OCI-LY7 (cell line): Measurements from ENCODE around the gene SLC30A2. TPM values are rescaled to one million over a fixed set of nuclear protein-coding genes. Genes with fewer than 3 reads are reported as not detected.

Source experiments
- BruUV-seq: library from RNA; stranded (reverse); fragments of 400-500 nt; replicated peaks from 2 replicates; lab custom pipeline; 2021; lab: Mats Ljungman, UMichigan
- CTCF ChIA-PET: fragments of 300-600 bp; sonication (Branson Sonifier 250); formaldehyde crosslinking; loops from one replicate; lab custom pipeline; 2022; ENCODE audit warnings: antibody characterized with exemption; ENCODE audit not compliant: unreplicated experiment; lab: Charles Lee
- POLR2A ChIA-PET: fragments of 300-600 bp; sonication (Branson Sonifier 250); formaldehyde crosslinking; loops from one replicate; lab custom pipeline; 2022; ENCODE audit warnings: antibody characterized with exemption; lab: Charles Lee
- DNase-seq: peaks from one replicate; pipeline ENCODE4 v3.0.0-alpha.2; 2015; ENCODE audit warnings: low spot score
- H2AFZ ChIP-seq: fragments of 200-600 bp; sonication (generic), shearing (Covaris generic); 2 replicates; pipeline ENCODE4 v1.6.1; 2014; ENCODE audit warnings: mild to moderate bottlenecking, antibody characterized with exemption, low read length, moderate library complexity
- H3K27ac ChIP-seq: fragments of 200-600 bp; sonication (generic); 2 replicates; pipeline ENCODE4 v1.5.1; 2014; ENCODE audit warnings: mixed run types, low read depth, mild to moderate bottlenecking, moderate library complexity, low read length, inconsistent platforms; ENCODE audit not compliant: poor library complexity, severe bottlenecking
- H3K36me3 ChIP-seq: fragments of 200-600 bp; sonication (generic); 2 replicates; pipeline ENCODE4 v1.6.1; 2014; ENCODE audit warnings: mild to moderate bottlenecking, antibody characterized with exemption, low read length, moderate library complexity, mixed read lengths; ENCODE audit not compliant: insufficient read depth
- H3K4me1 ChIP-seq: fragments of 200-600 bp; sonication (generic); 2 replicates; pipeline ENCODE4 v1.5.1; 2014; ENCODE audit warnings: mild to moderate bottlenecking, low read length; ENCODE audit not compliant: insufficient read depth, poor library complexity, severe bottlenecking
- H3K4me2 ChIP-seq: fragments of 200-600 bp; sonication (generic); 2 replicates; pipeline ENCODE4 v1.6.1; 2014; ENCODE audit warnings: mild to moderate bottlenecking, low read length
- H3K4me3 ChIP-seq: fragments of 200-600 bp; sonication (generic); 2 replicates; pipeline ENCODE4 v1.5.1; 2014; ENCODE audit warnings: mild to moderate bottlenecking, low read depth, low read length; ENCODE audit not compliant: poor library complexity, severe bottlenecking
- H3K79me2 ChIP-seq: fragments of 200-600 bp; sonication (generic); 2 replicates; pipeline ENCODE4 v1.6.1; 2016; ENCODE audit warnings: low read depth, mild to moderate bottlenecking, low read length, moderate library complexity, mixed read lengths; ENCODE audit not compliant: insufficient read depth
- H3K9me2 ChIP-seq: fragments of 200-600 bp; sonication (generic); 2 replicates; pipeline ENCODE4 v1.6.1; 2016; ENCODE audit warnings: mild to moderate bottlenecking, low read length, mixed read lengths; ENCODE audit not compliant: insufficient read depth
- H3K9me3 ChIP-seq: fragments of 200-600 bp; sonication (generic); 2 replicates; pipeline ENCODE4 v1.6.1; 2014; ENCODE audit warnings: mild to moderate bottlenecking, mixed run types, low read length, mixed read lengths
- H4K20me1 ChIP-seq: fragments of 200-600 bp; sonication (generic); 2 replicates; pipeline ENCODE4 v1.6.1; 2014; ENCODE audit warnings: mild to moderate bottlenecking, antibody characterized with exemption, low read length, moderate library complexity, mixed read lengths; ENCODE audit not compliant: insufficient read depth
- EZH2phosphoT487 ChIP-seq: fragments of 200-600 bp; sonication (generic); IDR thresholded peaks from 2 replicates; pipeline ENCODE4 v1.6.1; 2018; ENCODE audit warnings: low read depth, borderline replicate concordance, mild to moderate bottlenecking, mixed run types, antibody characterized with exemption, low read length, moderate library complexity, mixed read lengths
- intact Hi-C: fragments of 100-400 bp; cut with micrococcal nuclease; formaldehyde crosslinking; loops from one replicate; pipeline ENCODE4 v1.10.0; 2022; ENCODE audit not compliant: unreplicated experiment
- total RNA-seq, 2 experiments: library from RNA; depleted of rRNA in 1 of 2; stranded (reverse); fragments of >200 nt in 1 of 2; shearing (Covaris generic) in 1 of 2; gene quantifications; 2 replicates each; pipeline ENCODE4 v1.2.3, GENCODE V29; 2014 to 2022
- TF ChIP-seq, protein P1 (sequence below): fragments of 200-600 bp; sonication (generic); conservative IDR thresholded peaks from 2 replicates; pipeline ENCODE4 v1.5.1; 2014; ENCODE audit warnings: mild to moderate bottlenecking, antibody characterized with exemption, low read length, moderate library complexity, mixed read lengths

SLC30A2 gene
- total RNA-seq, 2 experiments from 2014 or later = not detected

DNA sequence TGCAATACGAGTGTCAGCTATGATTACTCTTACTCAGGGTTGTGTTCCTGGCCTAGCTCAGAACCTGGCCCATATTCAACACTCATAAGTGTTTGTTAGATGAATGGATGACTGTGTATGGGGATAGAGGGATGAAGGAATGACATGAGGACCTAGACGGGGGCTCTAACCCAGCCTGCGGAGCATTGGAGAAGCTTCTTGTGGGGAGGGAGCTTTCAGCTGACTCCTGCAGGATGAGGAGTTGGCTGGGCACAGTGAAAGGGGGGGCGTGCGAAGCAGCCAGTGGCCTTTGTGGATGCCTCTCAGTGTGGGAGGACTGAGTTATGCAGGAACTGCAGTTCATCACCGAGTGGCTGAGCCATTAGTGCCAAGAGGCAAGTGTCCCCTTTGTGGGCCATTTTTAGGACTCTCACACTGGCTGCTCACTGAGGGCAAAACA is 25.6 kb downstream of the SLC30A2 start:
- BruUV-seq = no TSS peak
- CTCF ChIA-PET = interaction anchor here (0.5 kb wide), 1 partner anchor 16 kb away, joined by 4 read pairs; no protein-coding TSS in a partner anchor

DNA sequence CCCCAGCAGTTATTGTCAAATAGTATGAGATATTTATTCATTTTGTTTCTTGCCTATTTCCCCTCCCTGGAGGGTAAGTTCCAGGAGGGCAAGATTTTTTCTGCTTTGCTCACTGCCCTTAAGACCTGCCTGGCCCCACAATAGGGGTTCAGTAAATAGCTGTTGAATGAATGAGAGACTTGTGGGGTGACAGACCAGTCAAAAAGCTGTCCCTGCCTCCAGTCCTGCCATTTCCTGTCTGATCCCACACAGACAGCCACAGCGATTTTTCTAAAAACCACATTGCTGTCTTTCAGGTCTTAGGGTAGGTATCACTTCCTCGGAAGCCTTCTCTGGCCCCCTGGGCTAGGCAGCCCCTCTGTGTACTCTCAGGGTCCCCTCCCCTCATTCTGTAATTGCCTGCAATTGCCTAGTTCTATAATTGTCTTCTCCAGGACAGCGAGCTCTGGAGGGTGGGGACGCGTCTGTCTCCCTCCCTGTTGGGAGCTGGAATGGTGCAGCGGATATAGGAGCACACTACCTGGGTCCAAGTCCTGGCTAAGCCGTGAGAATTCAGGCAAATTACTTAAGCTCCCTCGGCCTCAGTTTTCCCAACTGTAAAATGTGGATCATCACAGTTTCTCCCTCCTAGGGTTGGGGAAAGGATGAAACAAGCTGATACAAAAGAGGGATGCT is 26.1 kb downstream of the SLC30A2 start:
- H3K9me2 ChIP-seq = no peaks in the 10 kb centered on the region
- CTCF ChIA-PET = interaction anchor here (0.5 kb wide), 1 partner anchor 17 kb away, joined by 4 read pairs; no protein-coding TSS in a partner anchor
- H4K20me1 ChIP-seq = no peaks in the 10 kb centered on the region
- no peak overlapping the region for H3K4me2 ChIP-seq
- peaks cover 4% of the 10 kb centered on the region for H3K4me1 ChIP-seq
- no peaks in the 10 kb centered on the region for H3K36me3 ChIP-seq
- no TSS peak for BruUV-seq
- POLR2A ChIA-PET = no interaction called here
- H2AFZ ChIP-seq = no peak overlapping the region
- no peak overlapping the region for H3K4me3 ChIP-seq
- intact Hi-C loops = no loop called here
- no peak overlapping the region for H3K27ac ChIP-seq
- no peaks in the 10 kb centered on the region for H3K9me3 ChIP-seq
- no peaks in the 10 kb centered on the region for H3K79me2 ChIP-seq
- DNase-seq = no peak
- no peak for TF ChIP-seq EZH2phosphoT487
- TF ChIP-seq, protein P1, sequence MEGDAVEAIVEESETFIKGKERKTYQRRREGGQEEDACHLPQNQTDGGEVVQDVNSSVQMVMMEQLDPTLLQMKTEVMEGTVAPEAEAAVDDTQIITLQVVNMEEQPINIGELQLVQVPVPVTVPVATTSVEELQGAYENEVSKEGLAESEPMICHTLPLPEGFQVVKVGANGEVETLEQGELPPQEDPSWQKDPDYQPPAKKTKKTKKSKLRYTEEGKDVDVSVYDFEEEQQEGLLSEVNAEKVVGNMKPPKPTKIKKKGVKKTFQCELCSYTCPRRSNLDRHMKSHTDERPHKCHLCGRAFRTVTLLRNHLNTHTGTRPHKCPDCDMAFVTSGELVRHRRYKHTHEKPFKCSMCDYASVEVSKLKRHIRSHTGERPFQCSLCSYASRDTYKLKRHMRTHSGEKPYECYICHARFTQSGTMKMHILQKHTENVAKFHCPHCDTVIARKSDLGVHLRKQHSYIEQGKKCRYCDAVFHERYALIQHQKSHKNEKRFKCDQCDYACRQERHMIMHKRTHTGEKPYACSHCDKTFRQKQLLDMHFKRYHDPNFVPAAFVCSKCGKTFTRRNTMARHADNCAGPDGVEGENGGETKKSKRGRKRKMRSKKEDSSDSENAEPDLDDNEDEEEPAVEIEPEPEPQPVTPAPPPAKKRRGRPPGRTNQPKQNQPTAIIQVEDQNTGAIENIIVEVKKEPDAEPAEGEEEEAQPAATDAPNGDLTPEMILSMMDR = no peak

More for the DNA sequence above, 25.6 kb downstream of the SLC30A2 start:
- no peak overlapping the region for H3K4me3 ChIP-seq
- H3K9me2 ChIP-seq = no peaks in the 10 kb centered on the region
- no peak for DNase-seq
- peaks cover 4% of the 10 kb centered on the region for H3K4me1 ChIP-seq
- no peak overlapping the region for H3K4me2 ChIP-seq
- no peaks in the 10 kb centered on the region for H3K36me3 ChIP-seq
- POLR2A ChIA-PET = no interaction called here
- TF ChIP-seq, protein P1 = no peak
- no peak for TF ChIP-seq EZH2phosphoT487
- no peak overlapping the region for H3K27ac ChIP-seq
- intact Hi-C loops = no loop called here
- no peaks in the 10 kb centered on the region for H3K9me3 ChIP-seq
- H3K79me2 ChIP-seq = no peaks in the 10 kb centered on the region
- no peaks in the 10 kb centered on the region for H4K20me1 ChIP-seq
- H2AFZ ChIP-seq = no peak overlapping the region

DNA sequence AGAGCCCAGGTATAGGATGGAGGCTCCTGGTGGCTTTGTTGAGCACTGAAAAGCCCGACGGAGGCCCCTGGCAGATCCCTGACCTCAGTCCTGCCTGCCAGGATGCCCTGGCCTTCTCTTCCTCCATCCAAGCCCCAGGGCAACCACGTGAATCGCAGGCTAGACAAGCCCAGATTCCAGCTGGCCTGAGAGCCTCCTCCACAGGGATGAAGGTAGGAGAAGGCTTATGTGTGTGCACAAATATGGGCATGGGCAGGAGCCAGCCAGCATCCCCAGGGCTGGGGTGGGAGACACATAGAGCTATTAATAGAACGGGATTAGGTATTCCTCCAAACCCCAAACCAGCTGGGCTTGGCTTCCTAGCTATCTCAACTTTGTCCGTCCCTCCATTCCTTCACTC is 28.3 kb downstream of the SLC30A2 start:
- TF ChIP-seq, protein P1 = no peak
- TF ChIP-seq EZH2phosphoT487 = no peak
- Histone ChIP-seq H3K79me2 (no peaks in the 10 kb centered on the region), H3K36me3 (no peaks in the 10 kb centered on the region), H3K9me3 (no peaks in the 10 kb centered on the region), H2AFZ (no peak overlapping the region), H4K20me1 (no peaks in the 10 kb centered on the region), H3K4me2 (no peak overlapping the region), H3K4me1 (peaks cover 4% of the 10 kb centered on the region), H3K4me3 (no peak overlapping the region), H3K27ac (no peak overlapping the region), H3K9me2 (no peaks in the 10 kb centered on the region)
- ChIA-PET POLR2A (interaction anchor here (1.0 kb wide), 1 partner anchor 20 kb away, joined by 3 read pairs; the partner anchor contains the start of gene PAFAH2), CTCF (no interaction called here)
- no peak for DNase-seq
- intact Hi-C loops = no loop called here
- no TSS peak for BruUV-seq
